ENCODE measurements around the gene RHBG.
"Not testable (repeated sequence)": the region's sequence is repeated elsewhere in the genome, so short reads cannot be mapped to it uniquely, and the experiment has no call there.

GRCh38 chr1:156369685-156370286 lies 775 bp downstream of the RHBG start:
- TF ChIP-seq POLR2A, POLR2AphosphoS5 (IDR thresholded peaks at IDR 0.05): not testable (repeated sequence)
